ENCODE data around the gene EPAS1.

The EPAS1 gene

DNA sequence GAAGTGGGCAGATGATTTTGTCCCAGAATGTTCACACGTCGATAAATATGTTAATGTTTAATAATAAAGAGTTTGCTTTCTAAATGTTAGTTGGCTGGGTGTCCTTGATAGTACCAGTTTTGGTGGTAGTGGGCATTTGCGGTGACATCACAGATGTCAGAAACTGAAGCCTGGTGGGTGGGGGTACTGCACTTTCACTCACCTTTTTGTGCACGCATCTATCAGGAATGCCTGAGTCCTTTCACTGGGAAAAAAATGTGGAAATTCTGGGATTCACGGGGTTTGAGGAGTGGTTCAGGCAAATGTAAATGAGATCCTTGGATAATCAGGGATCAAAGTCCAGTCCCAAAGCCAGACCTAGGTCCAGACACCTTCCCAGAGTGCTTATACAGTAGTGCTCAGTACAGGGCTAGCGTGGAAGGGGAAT, 3.2 kb downstream of the EPAS1 start:
- no peak for DNase-seq (ENCODE audit: low read depth in 2 of 2)

DNA sequence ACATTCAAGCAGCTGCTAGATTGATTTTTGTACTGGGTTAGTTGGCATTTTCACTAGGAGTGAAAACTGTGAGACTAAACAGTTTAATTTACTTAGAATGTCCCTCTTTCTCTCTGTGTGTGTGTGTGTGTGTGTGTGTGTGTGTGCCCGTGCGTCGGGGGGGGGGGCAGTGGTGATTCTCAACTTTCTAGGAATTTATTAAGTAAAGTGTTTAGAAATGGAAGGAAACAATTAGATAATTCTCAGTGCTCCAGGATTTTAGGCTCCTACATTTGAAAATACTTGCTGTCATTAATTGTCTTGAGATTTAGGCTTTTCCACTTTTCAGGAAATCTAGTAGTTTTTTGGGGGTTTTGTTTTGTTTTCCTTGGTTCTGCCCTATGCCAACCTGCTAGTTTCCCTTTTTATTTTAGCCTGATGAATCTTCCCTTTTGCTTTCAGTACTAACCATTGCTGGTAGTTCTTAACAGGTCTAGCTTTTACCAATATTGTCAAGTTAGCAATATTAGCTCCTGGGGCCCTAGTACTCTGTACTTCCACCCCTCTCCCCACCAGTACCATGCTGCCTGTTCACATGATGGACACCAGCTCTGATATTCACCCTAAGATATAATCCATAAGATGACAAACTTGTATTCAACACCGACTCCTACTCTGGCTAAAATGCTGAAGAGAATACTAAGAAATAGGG, 4.9 kb downstream of the EPAS1 start:
- no peak for DNase-seq (ENCODE audit: low read depth in 2 of 2)

DNA sequence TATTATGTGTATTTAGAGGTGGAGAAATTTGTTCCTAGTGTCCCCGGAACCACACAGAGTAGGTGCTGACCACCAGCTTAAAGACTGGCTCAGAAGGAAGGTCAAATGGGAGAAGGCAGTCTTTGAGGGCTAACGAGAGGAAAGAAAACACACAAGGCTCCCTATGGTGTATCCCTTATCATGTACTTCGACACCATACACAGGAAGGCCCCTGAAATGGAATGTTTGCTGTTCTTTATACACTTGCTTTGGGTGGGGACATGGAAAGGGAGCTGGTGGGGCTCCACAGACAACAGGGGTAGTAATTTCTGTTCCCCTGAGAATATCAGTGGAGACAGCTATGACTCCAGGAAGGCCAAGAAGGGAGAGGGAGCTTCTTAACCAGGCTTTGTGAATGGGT, 6.0 kb downstream of the EPAS1 start:
- no peak for DNase-seq (ENCODE audit: low read depth in 2 of 2)

DNA sequence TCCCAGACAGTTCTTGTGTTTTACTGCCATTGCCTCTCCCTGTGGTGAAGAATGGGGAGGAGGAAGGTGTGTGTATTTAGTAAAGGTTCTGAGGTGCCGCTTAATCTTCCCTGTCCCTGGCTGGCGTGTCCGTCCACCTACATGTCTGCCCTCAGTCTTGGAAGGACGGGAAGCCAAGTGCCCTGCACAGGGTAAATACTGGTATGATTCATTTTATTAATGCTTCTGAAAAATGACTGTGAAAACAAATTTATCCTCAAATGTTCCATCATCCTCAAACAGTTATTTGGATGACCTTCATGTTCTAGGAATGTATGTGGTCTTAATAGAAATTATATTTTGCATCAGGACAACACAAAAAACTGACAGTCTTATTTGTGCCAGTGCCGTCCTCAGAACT, 6.6 kb downstream of the EPAS1 start:
- no peak for DNase-seq (ENCODE audit: low read depth in 2 of 2)

DNA sequence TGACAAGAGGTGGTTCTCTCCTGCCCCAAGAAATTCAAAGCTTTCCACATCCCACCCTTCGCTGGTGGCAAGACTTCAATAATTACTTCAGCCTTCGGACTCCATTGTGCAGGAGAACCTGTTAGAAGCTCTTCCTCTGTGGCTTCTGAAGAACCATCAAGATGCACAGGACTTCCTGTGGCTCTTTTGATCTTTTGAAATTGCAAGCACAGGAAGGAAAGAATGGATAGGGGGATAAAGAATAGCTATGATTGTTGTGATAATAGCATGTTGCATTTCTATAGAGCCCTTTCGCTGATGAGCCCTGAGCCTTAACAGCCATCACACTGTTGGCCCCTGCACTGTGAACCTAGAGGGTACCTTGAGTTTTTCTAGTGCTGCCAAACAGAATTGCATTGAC, 7.4 kb downstream of the EPAS1 start:
- no peak for DNase-seq (ENCODE audit: low read depth in 2 of 2)

DNA sequence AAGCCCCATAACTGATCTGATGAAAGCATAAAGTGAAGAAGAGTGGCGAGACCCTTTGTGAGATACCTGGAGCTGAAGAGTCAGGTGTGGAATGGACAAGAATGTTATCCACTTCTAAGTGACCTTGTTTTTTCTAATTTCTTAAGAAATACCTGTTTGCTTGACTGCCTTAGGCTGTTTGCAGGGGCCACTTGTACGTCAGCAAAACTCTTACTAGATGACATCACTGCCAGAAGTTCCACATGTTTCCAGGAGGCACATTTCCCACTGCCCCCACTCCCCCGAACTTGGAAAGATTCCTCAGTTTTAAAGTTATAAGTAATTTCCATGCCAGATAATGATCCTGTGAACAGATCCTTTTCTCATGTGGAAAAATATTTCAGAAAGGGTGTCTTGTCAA, 8.0 kb downstream of the EPAS1 start:
- no peak for DNase-seq (ENCODE audit: low read depth in 2 of 2)

DNA sequence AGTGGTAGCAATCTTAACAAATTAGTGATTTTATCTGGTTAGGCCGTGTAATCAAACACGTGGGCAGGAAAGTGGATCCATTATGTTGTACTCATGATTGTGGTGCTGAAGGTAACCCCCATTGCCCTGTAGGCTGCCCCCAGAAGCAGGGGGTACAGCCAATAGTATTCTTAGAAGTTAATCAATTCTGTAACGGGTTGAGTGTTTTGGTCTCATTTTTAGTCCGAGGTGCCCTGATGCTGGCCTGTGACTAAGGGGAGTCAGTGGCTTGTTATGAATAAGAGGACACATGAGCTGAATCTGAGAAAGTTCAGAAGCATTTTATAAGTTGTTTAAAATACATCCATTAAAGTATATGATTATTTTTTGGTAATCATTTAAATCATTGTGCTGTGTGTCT, 8.6 kb downstream of the EPAS1 start:
- DNase-seq (ENCODE audit: low read depth in 2 of 2), result no peak

DNA sequence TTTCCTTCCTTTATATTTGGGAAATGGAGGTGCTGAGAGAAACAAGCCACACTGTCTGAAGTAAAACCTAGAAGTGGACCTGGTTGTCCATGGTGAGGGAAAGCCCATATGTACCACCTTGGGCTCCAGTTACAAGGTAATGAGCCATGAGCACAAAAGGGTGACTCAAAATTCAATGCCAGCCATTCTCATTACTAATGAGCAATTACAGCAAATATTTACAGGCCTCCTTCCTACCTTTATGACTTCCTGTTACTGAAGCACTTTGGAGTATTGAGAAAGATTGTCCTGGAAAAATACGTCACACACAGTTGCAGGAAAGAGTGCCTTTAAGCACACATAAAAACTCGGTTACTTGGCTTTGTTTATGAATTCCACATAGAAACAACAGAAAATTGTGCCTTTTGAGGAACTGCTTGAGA, 9.1 kb downstream of the EPAS1 start:
- DNase-seq (ENCODE audit: low read depth in 2 of 2), result no peak

DNA sequence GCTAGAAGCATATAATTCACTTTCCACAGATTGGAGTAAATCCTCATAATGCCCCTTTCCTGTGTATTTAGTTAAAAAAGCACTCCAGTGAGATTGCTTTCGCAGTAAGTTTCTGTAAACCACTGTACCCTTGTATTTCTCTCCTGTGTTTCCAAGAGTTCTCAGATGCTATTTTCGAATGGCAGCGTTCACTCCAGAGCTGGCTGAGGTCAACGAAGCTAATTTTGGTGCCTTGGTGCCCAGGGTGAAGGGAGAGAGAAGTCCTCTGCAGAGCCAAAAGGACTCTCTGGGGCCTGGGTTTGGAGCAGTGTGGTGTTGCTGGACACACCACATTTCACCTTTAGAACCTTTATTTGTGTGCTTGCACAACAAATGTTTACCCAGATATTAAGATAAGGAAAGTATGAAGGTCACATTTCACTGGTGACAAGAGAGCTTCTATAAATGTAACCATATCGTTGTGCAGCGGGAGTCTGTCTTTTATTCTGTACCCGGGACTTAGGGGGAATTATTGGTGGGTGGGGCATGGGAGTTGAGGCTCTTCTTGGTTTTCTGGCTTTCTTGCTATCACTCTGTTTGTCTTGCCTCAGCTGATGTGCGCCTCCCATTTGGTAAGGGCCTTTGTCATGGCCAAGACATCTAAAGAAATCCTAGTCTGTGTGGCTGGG, 9.9 kb downstream of the EPAS1 start:
- DNase-seq (ENCODE audit: low read depth in 2 of 2), result no peak

DNA sequence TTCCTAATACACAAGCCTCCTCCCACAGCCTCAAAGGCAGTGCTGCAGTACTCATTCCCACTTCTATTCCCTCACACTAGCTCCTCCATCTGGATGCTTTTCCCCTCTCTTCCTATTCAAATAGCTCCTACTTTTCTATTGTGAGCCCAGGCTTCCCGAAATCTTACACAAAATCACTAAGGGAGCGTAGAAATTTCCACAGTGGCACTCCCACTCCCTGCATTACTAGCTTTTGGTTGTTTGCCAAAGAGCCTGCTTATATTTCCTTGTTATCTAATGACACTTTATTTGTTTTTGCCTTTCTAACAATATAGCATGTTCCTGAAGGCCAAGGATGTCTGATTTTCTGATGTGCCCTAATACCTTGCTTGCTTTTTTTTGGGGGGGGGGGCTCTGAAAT, 10.9 kb downstream of the EPAS1 start:
- DNase-seq (ENCODE audit: low read depth in 2 of 2), result no peak

DNA sequence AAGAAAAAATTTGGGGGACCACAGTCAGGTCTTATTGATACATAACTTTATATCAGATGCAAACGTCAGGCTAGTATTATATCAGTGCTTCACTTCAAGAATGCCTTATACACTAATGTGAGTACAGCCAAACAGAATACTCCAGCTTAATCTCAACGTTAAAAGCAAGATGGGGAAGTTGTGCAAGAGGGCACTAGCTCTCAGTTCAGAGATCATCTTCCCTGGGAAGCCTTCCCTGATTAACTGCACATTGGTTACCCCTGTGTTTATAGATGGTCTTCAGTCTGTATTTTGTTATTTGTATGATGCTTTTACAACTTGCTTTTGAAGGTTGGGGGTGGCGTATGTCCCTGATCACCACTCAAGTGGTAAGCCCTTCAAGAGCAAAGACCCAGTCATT, 11.4 kb downstream of the EPAS1 start:
- no peak for DNase-seq (ENCODE audit: low read depth in 2 of 2)

DNA sequence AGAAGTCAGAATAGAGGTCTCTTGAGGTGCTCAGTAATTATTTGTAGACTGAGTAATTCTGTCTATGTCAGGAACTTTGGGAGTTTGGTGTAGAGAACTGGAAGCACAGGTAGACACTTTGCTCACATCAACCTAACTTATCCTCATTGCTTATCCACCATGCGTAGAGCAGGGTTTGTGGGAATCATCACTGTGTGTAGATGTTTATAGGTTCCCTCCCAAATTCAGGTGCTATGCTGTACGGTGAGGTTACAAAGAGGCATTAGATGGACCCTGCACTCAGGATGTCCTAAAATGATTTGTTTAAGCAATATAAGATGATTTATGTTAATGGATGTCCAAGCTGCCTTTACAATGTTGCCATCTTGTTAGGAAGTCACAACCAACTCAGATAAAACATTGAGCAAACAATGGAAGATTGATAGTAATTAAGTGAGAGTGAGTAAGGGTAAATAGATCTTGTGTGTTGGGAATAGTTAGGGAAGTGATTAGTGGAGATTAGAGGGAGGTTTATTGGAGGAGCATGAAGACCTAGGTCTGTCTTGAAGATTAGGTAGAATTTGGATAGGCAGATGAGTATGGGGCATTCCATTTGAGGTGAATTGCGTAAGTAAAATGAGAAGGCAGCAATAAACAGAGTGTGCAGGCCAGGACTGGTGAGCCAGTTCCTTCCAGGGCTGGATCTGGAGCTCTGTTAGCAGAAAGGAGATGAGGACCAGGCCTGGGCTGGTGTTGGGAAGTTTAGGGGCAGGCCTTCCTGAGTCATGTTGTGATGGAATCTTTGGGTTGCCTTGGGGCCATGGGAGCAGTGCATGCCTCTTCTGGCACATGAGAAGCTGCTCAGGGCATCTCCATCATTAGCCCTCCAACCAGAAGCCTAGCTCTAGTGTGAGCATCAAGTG, 12.1 kb downstream of the EPAS1 start:
- no peak for DNase-seq (ENCODE audit: low read depth in 2 of 2)

DNA sequence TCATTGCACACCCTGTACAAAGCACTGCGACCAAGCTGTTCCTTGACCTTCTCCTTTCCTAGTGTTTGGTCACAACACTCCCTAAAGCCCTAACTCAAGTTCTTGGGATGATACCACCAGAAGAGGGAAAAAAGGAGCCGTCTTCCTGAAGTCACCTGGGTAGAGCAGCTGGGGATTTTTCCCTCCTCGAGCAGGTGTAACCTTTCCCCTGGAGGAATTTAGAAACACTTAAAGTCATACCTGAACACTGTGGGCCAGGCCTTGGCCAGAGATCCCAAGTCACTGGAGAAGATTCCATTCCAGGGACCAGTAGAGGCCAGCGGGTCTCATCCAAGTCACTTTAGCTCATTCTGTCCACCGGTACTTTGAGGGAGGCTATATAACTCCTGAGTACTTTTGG, 13.2 kb downstream of the EPAS1 start:
- DNase-seq (ENCODE audit: low read depth in 2 of 2), result no peak

DNA sequence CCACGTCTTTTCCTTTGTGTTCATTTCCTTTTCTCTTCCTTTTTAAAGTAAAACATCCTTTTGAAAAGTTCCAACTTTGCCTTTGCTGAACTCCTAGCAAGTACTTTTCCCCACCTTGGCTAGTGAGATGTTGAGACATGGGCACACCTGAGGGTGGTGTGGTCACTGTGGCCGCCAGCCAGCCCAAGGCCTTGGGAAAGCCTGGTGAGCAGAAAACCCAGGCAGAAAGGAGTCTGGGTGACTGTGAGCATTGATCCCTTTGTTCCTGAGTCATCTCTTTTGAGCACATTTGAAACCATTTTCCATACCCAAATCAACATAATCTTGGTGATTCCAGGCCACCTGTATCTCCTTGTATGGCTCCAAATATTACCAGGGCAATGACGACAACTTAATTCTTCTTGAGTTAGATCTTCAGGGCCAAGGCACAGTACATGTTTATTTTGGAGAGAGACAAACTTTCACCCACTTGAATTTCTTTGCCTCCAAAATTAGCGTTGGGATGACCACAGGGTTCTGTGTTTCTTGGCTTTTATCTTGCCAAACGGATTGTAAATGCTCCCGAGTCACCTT, 14.5 kb downstream of the EPAS1 start:
- DNase-seq (ENCODE audit: low read depth in 2 of 2), result no peak

DNA sequence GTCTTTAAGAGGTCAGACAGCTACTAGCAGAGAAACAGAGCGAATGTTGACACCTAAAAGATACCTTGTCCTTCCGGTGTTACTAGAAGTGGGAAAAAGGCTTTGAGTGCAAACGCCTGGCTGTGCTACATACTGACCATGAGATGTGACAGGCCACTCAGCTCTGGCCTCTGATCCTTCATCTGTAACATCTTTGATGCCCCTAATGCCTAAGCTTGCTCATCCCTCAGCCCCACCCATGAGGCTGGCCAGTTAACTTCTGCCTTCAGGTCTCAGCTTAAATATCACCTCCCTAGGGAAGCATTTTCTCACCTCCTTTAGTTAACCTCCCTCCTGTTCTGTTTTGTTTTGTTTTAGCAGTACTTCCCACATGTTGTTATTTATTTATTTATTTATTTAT, 15.9 kb downstream of the EPAS1 start:
- DNase-seq (ENCODE audit: low read depth in 2 of 2), result no peak

DNA sequence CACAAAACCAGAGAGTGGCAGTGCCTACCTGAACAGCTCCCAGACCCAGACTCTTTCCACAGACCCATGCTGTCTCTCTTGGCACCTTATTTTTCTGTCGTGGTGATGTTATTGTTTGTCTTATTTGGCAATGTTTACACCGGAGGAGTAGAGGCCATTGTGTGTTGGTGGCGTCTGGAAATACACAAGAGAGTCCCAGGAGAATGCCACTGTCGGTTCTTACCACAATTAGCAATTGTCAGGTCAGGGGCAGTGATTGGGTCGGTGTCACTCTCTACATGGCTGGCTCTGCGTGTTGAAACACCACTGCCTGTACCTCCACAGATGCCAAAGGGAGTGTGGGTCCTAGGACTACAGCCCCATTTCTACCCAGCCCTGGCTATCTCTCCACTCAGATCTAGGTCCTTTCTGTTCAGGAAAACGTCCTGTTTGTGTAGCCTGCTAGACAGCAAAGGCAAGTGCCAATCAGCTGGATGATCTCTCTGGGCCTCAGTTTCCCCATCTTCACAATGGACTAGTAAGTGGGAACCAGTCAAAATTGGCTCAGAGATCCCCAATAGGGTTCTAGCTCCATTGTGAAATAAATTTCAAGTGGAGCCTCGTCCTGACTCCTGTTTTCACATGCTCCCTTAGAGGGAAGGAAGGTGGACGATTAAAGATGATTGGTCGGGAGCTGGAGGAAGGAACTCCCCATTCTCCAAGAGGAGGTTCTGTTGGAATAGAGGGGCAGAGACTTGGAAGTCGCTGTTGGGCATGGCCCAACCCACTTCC, 17.0 kb downstream of the EPAS1 start:
- no peak for DNase-seq (ENCODE audit: low read depth in 2 of 2)

DNA sequence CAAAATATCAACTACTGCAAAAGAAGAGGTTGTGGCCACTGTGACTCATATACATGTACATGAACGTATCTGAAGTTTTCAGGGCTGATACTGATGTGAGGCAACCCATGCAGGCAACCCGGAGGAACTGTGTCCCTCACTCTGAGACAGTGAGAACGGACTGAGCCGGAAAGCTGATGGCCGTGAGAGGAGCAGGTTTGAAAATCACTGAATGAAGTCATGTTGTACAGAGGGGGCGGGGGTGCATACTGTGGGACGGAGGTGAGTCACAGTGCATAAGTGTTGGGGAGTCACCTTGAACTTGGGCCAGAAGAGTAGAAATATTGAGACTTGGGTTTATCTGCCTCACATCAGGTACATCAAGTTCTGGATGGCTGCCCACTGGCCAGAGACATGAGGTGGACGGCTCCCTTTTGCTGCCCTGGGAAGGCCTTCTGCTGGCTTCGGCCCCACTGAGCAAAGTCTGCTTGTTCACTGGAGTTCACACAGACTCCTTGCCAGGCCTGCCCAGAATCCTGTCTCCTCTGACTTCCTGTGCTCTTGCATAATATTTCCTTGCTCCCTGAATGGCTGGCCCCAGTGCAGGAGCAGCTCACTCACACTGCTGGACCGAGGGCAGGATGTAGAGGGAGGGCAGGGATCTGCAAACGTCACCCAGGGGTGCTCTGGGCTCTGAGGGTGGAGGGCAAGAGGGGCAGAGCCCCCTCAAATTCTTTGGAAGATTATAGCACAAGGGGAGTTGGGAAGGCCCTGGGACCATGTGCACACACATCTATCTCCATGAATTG, 18.1 kb downstream of the EPAS1 start:
- no peak for DNase-seq (ENCODE audit: low read depth in 2 of 2)

DNA sequence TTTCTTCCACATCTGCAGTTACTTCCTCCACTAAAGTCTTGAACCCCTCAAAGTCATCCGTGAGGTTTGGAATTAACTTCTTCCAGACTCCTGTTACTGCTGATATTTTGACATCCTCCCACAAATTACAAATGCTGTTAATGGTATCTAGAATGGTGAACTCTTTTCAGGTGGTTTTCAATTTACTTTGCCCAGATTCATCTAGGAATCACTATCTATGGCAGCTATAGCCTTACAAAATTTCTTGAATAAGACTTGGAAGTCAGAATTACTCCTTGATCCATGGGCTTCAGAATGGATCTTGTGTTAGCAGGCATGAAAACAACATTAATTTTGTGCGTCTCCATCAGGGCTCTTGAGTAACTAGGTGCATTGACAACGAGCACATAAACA, 19.9 kb downstream of the EPAS1 start:
- no peak for DNase-seq (ENCODE audit: low read depth in 2 of 2)

DNA sequence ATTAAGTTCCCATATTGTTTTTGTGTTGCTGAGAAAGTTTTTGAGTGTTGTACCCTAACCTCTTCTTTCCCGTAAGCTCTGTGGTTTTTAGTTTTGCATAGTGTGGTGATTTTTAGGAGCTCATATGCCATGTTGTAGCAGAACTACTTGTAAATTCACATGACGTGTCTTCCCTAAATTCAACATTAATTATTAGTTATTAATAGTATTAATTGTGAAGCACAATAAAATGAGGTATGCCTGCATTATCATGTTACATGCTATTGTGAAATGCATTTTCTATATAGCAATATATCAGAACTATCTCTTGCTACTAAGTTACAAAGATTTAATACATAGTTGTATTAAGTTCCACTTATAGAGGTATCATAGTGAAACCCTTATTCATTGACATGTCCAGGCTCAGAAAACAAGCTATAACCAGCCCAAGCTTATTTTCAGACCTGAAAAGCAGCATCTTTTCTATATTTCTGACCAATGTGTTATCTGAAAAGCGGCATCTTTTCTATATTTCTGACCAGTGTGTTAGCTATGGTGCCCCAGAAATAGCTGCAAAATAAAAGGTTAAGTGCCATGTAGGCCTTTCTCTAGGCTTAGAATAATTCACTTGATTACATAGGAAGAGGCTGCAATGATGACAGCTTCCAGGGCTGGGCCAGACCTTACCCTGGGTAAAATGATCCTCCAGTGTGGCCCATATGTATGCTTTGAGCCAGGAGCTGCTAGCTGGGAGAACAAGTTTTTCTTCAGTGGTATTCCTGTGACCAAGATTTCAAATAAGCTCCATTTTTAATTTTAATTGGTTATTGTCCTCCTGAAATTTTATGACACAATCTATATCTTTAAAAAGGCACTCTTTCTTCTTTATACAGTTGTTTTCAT, 21.6 kb downstream of the EPAS1 start:
- DNase-seq (ENCODE audit: low read depth in 2 of 2), result no peak

DNA sequence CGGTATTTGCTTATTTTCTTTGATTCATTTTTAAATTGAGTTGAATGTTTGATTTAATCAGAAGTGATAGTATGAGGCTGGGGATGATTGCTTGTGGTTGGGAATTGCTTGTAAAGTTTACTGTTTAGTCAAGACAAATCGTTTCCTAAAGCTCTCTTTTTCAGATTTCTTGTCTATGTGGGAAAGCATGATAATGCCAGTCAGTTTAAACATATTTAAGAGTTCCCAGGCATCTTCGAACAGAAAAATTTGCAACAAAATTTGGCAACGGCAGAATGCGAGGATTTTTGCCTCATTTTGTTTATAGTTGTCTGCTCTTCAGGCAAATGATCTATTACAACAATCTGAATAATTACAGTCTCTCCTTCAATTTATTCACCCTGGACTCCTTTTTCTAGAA, 22.5 kb downstream of the EPAS1 start:
- DNase-seq (ENCODE audit: low read depth in 2 of 2), result no peak
